ENCODE measurements around the gene PIGK. TPM values are rescaled to one million over a fixed set of nuclear protein-coding genes. Genes with fewer than 3 reads are reported as not detected.

Gene PIGK
- total and polyA plus RNA-seq, 2 donors (not counting 1 experiment from before 2014, with no cell fraction given), result 3.1 to 14.9 TPM

GRCh38 chr1:77120950-77121349, 98.3 kb downstream of the PIGK start:
- H3K4me3 ChIP-seq (ENCODE audit: control extremely low read depth in 1 of 5, extremely low read depth in 1 of 5, insufficient read depth in 1 of 5, low read depth in 2 of 5, low read length in 4 of 5), result no peak overlapping the region

DNA sequence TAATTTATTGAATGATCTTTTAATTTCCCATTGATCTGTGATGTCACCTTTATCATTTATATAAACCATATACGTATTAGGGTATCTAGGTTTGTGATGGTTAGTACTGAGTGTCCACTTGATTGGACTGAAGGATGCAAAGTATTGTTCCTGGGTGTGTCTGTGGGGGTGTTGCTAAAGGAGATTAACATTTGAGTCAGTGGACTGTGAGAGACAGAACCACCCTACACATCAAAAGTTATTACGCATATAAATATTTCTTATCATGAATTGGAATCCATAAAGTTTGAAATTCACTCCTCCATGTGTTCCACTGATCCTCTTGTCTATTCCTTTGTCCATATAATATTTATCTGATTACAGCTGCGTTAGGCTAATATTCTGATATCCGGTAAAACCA, 100.5 kb downstream of the PIGK start:
- DNase-seq (no peak), ATAC-seq (ENCODE audit: low read depth) (no peak)
- no CpG with 5 or more reads among the region's 4 CpGs for WGBS (ENCODE audit: insufficient coverage)
- Histone ChIP-seq H3K27ac (ENCODE audit: low read length in 2 of 2) (no peak overlapping the region), H4K20me1 (ENCODE audit: control insufficient read depth, insufficient read depth, low read length, poor library complexity, severe bottlenecking) (no peaks in the 10 kb centered on the region), H3K36me3 (replicated peaks in 1 of 2; ENCODE audit: control extremely low read depth in 1 of 2, control insufficient read depth in 1 of 2, extremely low read depth in 1 of 2, insufficient read depth in 2 of 2, low read length in 1 of 2) (no peaks in the 10 kb centered on the region), H3K4me1 (ENCODE audit: control insufficient read depth in 2 of 2, insufficient read depth in 2 of 2, low read length in 2 of 2) (no peaks in the 10 kb centered on the region), H3K79me2 (ENCODE audit: control insufficient read depth, insufficient read depth, low read length) (no peaks in the 10 kb centered on the region), H3K27me3 (replicated peaks in 1 of 4; ENCODE audit: control extremely low read depth in 1 of 4, control insufficient read depth in 3 of 4, insufficient read depth in 4 of 4, low read length in 3 of 4) (no peaks in the 10 kb centered on the region), H3K4me2 (replicated peaks; ENCODE audit: low read depth, low read length, poor library complexity, severe bottlenecking) (no peak overlapping the region), H3K9me3 (ENCODE audit: control extremely low read depth in 1 of 3, control insufficient read depth in 2 of 3, insufficient read depth in 1 of 3, low read length in 2 of 3) (no peaks in the 10 kb centered on the region), H2AFZ (ENCODE audit: insufficient read depth, low read depth, low read length, poor library complexity, severe bottlenecking) (no peak overlapping the region), H3K9ac (ENCODE audit: low read length) (no peak overlapping the region), H3K4me3 (ENCODE audit: control extremely low read depth in 1 of 5, extremely low read depth in 1 of 5, insufficient read depth in 1 of 5, low read depth in 2 of 5, low read length in 4 of 5) (no peak overlapping the region)
- TF ChIP-seq EZH2 (IDR thresholded peaks at IDR 0.05; ENCODE audit: borderline replicate concordance, insufficient read depth, low read depth, low read length, poor library complexity, severe bottlenecking) (no peak), CTCF (IDR thresholded peaks at IDR 0.05) (no peak)
- no peak overlapping the region for H3K27ac Mint-ChIP-seq
- H3K4me3 Mint-ChIP-seq, result no peak overlapping the region
- H3K4me1 Mint-ChIP-seq, result no peaks in the 10 kb centered on the region
- ChIA-PET CTCF (no interaction called here), POLR2A (no interaction called here)
- H3K9me3 Mint-ChIP-seq (ENCODE audit: insufficient read depth), result no peaks in the 10 kb centered on the region
- H3K27me3 Mint-ChIP-seq, result no peaks in the 10 kb centered on the region
- intact Hi-C loops (cut with micrococcal nuclease), result no loop called here

More at GRCh38 chr1:77120950-77121349, 98.3 kb downstream of the PIGK start:
- TF ChIP-seq EZH2 (IDR thresholded peaks at IDR 0.05; ENCODE audit: borderline replicate concordance, insufficient read depth, low read depth, low read length, poor library complexity, severe bottlenecking) (no peak), CTCF (IDR thresholded peaks at IDR 0.05) (no peak)
- ChIA-PET POLR2A (no interaction called here), CTCF (no interaction called here)
- H3K27ac Mint-ChIP-seq, result no peak overlapping the region
- H3K4me1 Mint-ChIP-seq, result no peaks in the 10 kb centered on the region
- Histone ChIP-seq H3K9ac (ENCODE audit: low read length) (no peak overlapping the region), H3K4me1 (ENCODE audit: control insufficient read depth in 2 of 2, insufficient read depth in 2 of 2, low read length in 2 of 2) (no peaks in the 10 kb centered on the region), H4K20me1 (ENCODE audit: control insufficient read depth, insufficient read depth, low read length, poor library complexity, severe bottlenecking) (no peaks in the 10 kb centered on the region), H3K9me3 (ENCODE audit: control extremely low read depth in 1 of 3, control insufficient read depth in 2 of 3, insufficient read depth in 1 of 3, low read length in 2 of 3) (no peaks in the 10 kb centered on the region), H3K36me3 (replicated peaks in 1 of 2; ENCODE audit: control extremely low read depth in 1 of 2, control insufficient read depth in 1 of 2, extremely low read depth in 1 of 2, insufficient read depth in 2 of 2, low read length in 1 of 2) (no peaks in the 10 kb centered on the region), H3K27me3 (replicated peaks in 1 of 4; ENCODE audit: control extremely low read depth in 1 of 4, control insufficient read depth in 3 of 4, insufficient read depth in 4 of 4, low read length in 3 of 4) (no peaks in the 10 kb centered on the region), H2AFZ (ENCODE audit: insufficient read depth, low read depth, low read length, poor library complexity, severe bottlenecking) (no peak overlapping the region), H3K79me2 (ENCODE audit: control insufficient read depth, insufficient read depth, low read length) (no peaks in the 10 kb centered on the region), H3K4me2 (replicated peaks; ENCODE audit: low read depth, low read length, poor library complexity, severe bottlenecking) (no peak overlapping the region), H3K27ac (ENCODE audit: low read length in 2 of 2) (no peak overlapping the region)
- ATAC-seq (ENCODE audit: low read depth), result no peak
- DNase-seq, result no peak
- H3K9me3 Mint-ChIP-seq (ENCODE audit: insufficient read depth), result no peaks in the 10 kb centered on the region
- intact Hi-C loops (cut with micrococcal nuclease), result no loop called here
- H3K4me3 Mint-ChIP-seq, result no peak overlapping the region
- no peaks in the 10 kb centered on the region for H3K27me3 Mint-ChIP-seq
- WGBS (ENCODE audit: insufficient coverage), result 88% methylated on average over 2 of the region's 3 CpGs

All from B cell (primary cell).